ENCODE data around the gene LIPE.

DNA sequence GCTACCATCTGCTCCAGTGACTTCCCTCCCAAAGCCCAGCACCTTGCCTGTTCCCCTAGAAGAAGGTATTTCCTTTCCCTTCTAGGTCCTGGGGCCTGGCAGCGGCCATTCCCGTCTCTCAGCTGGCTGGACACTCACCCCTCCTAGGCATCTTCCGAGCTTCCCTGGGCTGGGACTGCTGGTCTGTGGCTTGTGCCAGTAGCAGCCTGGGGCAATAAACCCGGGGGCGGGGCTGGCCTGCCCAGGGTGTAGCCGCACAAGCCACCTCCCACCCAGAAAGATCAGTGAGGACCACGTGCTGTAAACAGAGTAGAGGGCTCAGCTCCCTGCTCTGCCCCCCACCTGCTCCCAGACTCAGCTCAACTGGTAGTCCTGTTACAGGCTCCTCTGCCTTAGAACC, 15.0 kb downstream of the LIPE start:
- TF ChIP-seq POLR2AphosphoS5 (IDR thresholded peaks at IDR 0.05; ENCODE audit: low read depth, low read length) (no peak), POLR2A (IDR thresholded peaks at IDR 0.05; ENCODE audit: low read depth, low read length) (no peak), PAX5 (IDR thresholded peaks at IDR 0.05; ENCODE audit: insufficient read depth, low read length, severe bottlenecking) (no peak)

Measured in GM12891 (cell line).